Activated CD4-positive, alpha-beta T cell treated with anti-CD3 and anti-CD28 coated beads, Interleukin-2, amount 10 ng/mL, durations not matched to agents 7 days and 5 days (primary cell): Measurements from ENCODE around the gene EML3. TPM values are rescaled to one million over a fixed set of nuclear protein-coding genes. Genes with fewer than 3 reads are reported as not detected.
"Not testable (repeated sequence)": the region's sequence is repeated elsewhere in the genome, so short reads cannot be mapped to it uniquely, and the experiment has no call there.

Experiments
- CTCF ChIA-PET: fragments of 350-600 bp; sonication (Branson Sonifier 250); formaldehyde crosslinking; loops from one replicate; lab custom pipeline; 2021; ENCODE audit warnings: antibody characterized with exemption; lab: Charles Lee
- POLR2A ChIA-PET: fragments of 350-600 bp; sonication (Branson Sonifier 250); formaldehyde crosslinking; loops from one replicate; lab custom pipeline; 2021; ENCODE audit warnings: antibody characterized with exemption; lab: Charles Lee
- DNase-seq: peaks from one replicate; pipeline ENCODE4 v3.0.0-alpha.2; 2020
- H3K27ac Mint-ChIP-seq: one replicate; pipeline ENCODE4 v1.8.0; 2021; ENCODE audit warnings: mild to moderate bottlenecking, moderate library complexity, mixed read lengths
- H3K27me3 Mint-ChIP-seq: one replicate; pipeline ENCODE4 v1.8.0; 2021; ENCODE audit warnings: mixed read lengths
- H3K36me3 Mint-ChIP-seq: one replicate; pipeline ENCODE4 v1.8.0; 2021; ENCODE audit warnings: low read depth, mixed read lengths
- H3K4me1 Mint-ChIP-seq: one replicate; pipeline ENCODE4 v1.8.0; 2021; ENCODE audit warnings: mixed read lengths
- H3K4me3 Mint-ChIP-seq: one replicate; pipeline ENCODE4 v1.8.0; 2021; ENCODE audit warnings: mild to moderate bottlenecking, moderate library complexity, mixed read lengths
- H3K9me3 Mint-ChIP-seq: one replicate; pipeline ENCODE4 v1.8.0; 2021; ENCODE audit warnings: mixed read lengths
- total RNA-seq, 2 experiments: library from RNA; stranded (reverse); gene quantifications; one replicate each; pipeline ENCODE4 v1.2.3, GENCODE V29; 2021

The EML3 gene
- total RNA-seq, 2 experiments from 2014 or later, result 137 to 144 TPM

GRCh38 chr11:62592989-62593421 lies 19.6 kb downstream of the EML3 start:
- DNase-seq, result no peak
- POLR2A ChIA-PET, result interaction anchor here (0.6 to 2.5 kb wide), 4 partner anchors 8 to 758 kb away, joined by 3 to 18 read pairs (median 4); partner anchors contain the start of gene MTA2
- peaks cover 58% of the 10 kb centered on the region for H3K36me3 Mint-ChIP-seq

GRCh38 chr11:62592146-62592815 lies 20.3 kb downstream of the EML3 start:
- no peak for DNase-seq
- Mint-ChIP-seq H3K4me3 (peak overlapping the region; percentile 97), H3K9me3 (no peaks in the 10 kb centered on the region), H3K36me3 (peaks cover 54% of the 10 kb centered on the region), H3K27me3 (no peaks in the 10 kb centered on the region), H3K4me1 (peaks cover 62% of the 10 kb centered on the region), H3K27ac (peak overlapping the region; percentile 95)
- POLR2A ChIA-PET, result interaction anchor here (0.6 to 2.5 kb wide), 12 partner anchors 9 to 249 kb away, joined by 3 to 18 read pairs (median 6); partner anchors contain the start of genes B3GAT3, C11orf98, CSKMT and EEF1G
- CTCF ChIA-PET, result interaction anchor here (0.6 to 4.5 kb wide), 36 partner anchors 9 to 240 kb away, joined by 3 to 25 read pairs (median 4); partner anchors contain the start of genes B3GAT3, C11orf98, CSKMT and EEF1G

More at GRCh38 chr11:62592989-62593421, 19.6 kb downstream of the EML3 start:
- H3K4me1 Mint-ChIP-seq, result peaks cover 67% of the 10 kb centered on the region
- no peaks in the 10 kb centered on the region for H3K9me3 Mint-ChIP-seq
- H3K4me3 Mint-ChIP-seq, result no peak overlapping the region
- CTCF ChIA-PET, result interaction anchor here (0.6 to 4.5 kb wide), 16 partner anchors 8 to 194 kb away, joined by 3 to 25 read pairs (median 6); partner anchors contain the start of genes B3GAT3, C11orf98, CSKMT and EEF1G
- peak overlapping the region; percentile 95 for H3K27ac Mint-ChIP-seq
- H3K27me3 Mint-ChIP-seq, result no peaks in the 10 kb centered on the region

- ChIA-PET CTCF (interaction anchor here (0.6 to 4.5 kb wide), 38 partner anchors 9 to 241 kb away, joined by 3 to 25 read pairs (median 4); partner anchors contain the start of genes B3GAT3, C11orf98, CSKMT and HNRNPUL2), POLR2A (interaction anchor here (0.6 to 2.5 kb wide), 16 partner anchors 8 to 250 kb away, joined by 3 to 18 read pairs (median 6); partner anchors contain the start of genes B3GAT3, C11orf98, CSKMT and EEF1G)
- Mint-ChIP-seq H3K36me3 (peaks cover 48% of the 10 kb centered on the region), H3K27me3 (no peaks in the 10 kb centered on the region), H3K4me3 (peak within 1 kb of the TSS; percentile 97), H3K4me1 (peaks cover 58% of the 10 kb centered on the region), H3K9me3 (no peaks in the 10 kb centered on the region), H3K27ac (peak within 1 kb of the TSS; percentile 95)
- peak; percentile 98 for DNase-seq
Measured at GRCh38 chr11:62591448-62592145, 21.0 kb downstream of the EML3 start, which contains the start of gene TUT1. TSS of gene TUT1 (minus strand) at chr11:62591523. CDS start at chr11:62591485, 38 bp downstream.

- peak; percentile 46 for DNase-seq
- ChIA-PET CTCF (interaction anchor here (0.9 to 2.0 kb wide), 4 partner anchors 10 to 164 kb away, joined by 3 to 6 read pairs (median 6); partner anchors contain the start of gene EEF1G), POLR2A (interaction anchor here (0.5 kb wide), 1 partner anchor 62 kb away, joined by 5 read pairs; no protein-coding TSS in a partner anchor)
- H3K36me3 Mint-ChIP-seq, result peaks cover 28% of the 10 kb centered on the region
- peak overlapping the region; percentile 95 for H3K27ac Mint-ChIP-seq
- no peaks in the 10 kb centered on the region for H3K27me3 Mint-ChIP-seq
- peak overlapping the region; percentile 97 for H3K4me3 Mint-ChIP-seq
- H3K4me1 Mint-ChIP-seq, result peaks cover 46% of the 10 kb centered on the region
- no peaks in the 10 kb centered on the region for H3K9me3 Mint-ChIP-seq
Measured at GRCh38 chr11:62588966-62589637, 23.5 kb downstream of the EML3 start.

- H3K9me3 Mint-ChIP-seq, POLR2A ChIA-PET, H3K27me3 Mint-ChIP-seq, H3K27ac Mint-ChIP-seq, H3K4me3 Mint-ChIP-seq, DNase-seq: not testable (repeated sequence)
- Mint-ChIP-seq H3K4me1 (peaks cover 18% of the 10 kb centered on the region), H3K36me3 (peaks cover 26% of the 10 kb centered on the region)
- CTCF ChIA-PET, result interaction anchor here (1.1 to 2.0 kb wide), 3 partner anchors 16 to 161 kb away, joined by 3 to 6 read pairs (median 3); no protein-coding TSS in a partner anchor
Measured at GRCh38 chr11:62585356-62585755, 27.2 kb downstream of the EML3 start.

- ChIA-PET CTCF (interaction anchor here (0.7 to 2.7 kb wide), 3 partner anchors 10 to 127 kb away, joined by 3 to 14 read pairs (median 3); partner anchors contain the start of gene TUT1), POLR2A (interaction anchor here (0.5 to 1.0 kb wide), 2 partner anchors 68 to 84 kb away, joined by 3 read pairs; partner anchors contain the start of genes C11orf98 and CSKMT)
- DNase-seq, H3K4me1 Mint-ChIP-seq, H3K27ac Mint-ChIP-seq, H3K4me3 Mint-ChIP-seq, H3K9me3 Mint-ChIP-seq, H3K27me3 Mint-ChIP-seq: not testable (repeated sequence)
- H3K36me3 Mint-ChIP-seq, result peaks cover 23% of the 10 kb centered on the region
Measured at GRCh38 chr11:62581735-62582134, 30.8 kb downstream of the EML3 start.

- H3K9me3 Mint-ChIP-seq, result no peaks in the 10 kb centered on the region
- POLR2A ChIA-PET, result interaction anchor here (0.5 to 1.0 kb wide), 2 partner anchors 69 to 84 kb away, joined by 3 read pairs; partner anchors contain the start of genes C11orf98 and CSKMT
- no peak for DNase-seq
- H3K4me3 Mint-ChIP-seq, result no peak overlapping the region
- H3K27me3 Mint-ChIP-seq, result no peaks in the 10 kb centered on the region
- H3K27ac Mint-ChIP-seq, result no peak overlapping the region
- CTCF ChIA-PET, result interaction anchor here (2.7 kb wide), 1 partner anchor 11 kb away, joined by 14 read pairs; the partner anchor contains the start of gene TUT1
- H3K36me3 Mint-ChIP-seq, result peaks cover 28% of the 10 kb centered on the region
- H3K4me1 Mint-ChIP-seq, result peaks cover 4% of the 10 kb centered on the region
Measured at GRCh38 chr11:62580959-62581715, 31.4 kb downstream of the EML3 start.

- no peak overlapping the region for H3K4me3 Mint-ChIP-seq
- no peaks in the 10 kb centered on the region for H3K9me3 Mint-ChIP-seq
- peaks cover 15% of the 10 kb centered on the region for H3K4me1 Mint-ChIP-seq
- ChIA-PET POLR2A (no interaction called here), CTCF (interaction anchor here (1.1 kb wide), 1 partner anchor 9 kb away, joined by 4 read pairs; no protein-coding TSS in a partner anchor)
- no peak for DNase-seq
- H3K27ac Mint-ChIP-seq, result no peak overlapping the region
- peaks cover 31% of the 10 kb centered on the region for H3K36me3 Mint-ChIP-seq
- no peaks in the 10 kb centered on the region for H3K27me3 Mint-ChIP-seq
Measured at GRCh38 chr11:62579252-62579651, 33.3 kb downstream of the EML3 start.

GRCh38 chr11:62578541-62578940 lies 34.0 kb downstream of the EML3 start:
- Mint-ChIP-seq H3K27me3 (no peaks in the 10 kb centered on the region), H3K4me3 (no peak overlapping the region), H3K27ac (no peak overlapping the region), H3K4me1 (peaks cover 18% of the 10 kb centered on the region), H3K9me3 (no peaks in the 10 kb centered on the region), H3K36me3 (peaks cover 28% of the 10 kb centered on the region)
- DNase-seq, result no peak
- CTCF ChIA-PET, result interaction anchor here (1.1 kb wide), 1 partner anchor 8 kb away, joined by 4 read pairs; no protein-coding TSS in a partner anchor
- POLR2A ChIA-PET, result interaction anchor here (0.6 kb wide), 1 partner anchor 50 kb away, joined by 5 read pairs; no protein-coding TSS in a partner anchor

- Mint-ChIP-seq H3K9me3 (no peaks in the 10 kb centered on the region), H3K27ac (no peak overlapping the region), H3K27me3 (no peaks in the 10 kb centered on the region), H3K36me3 (peaks cover 35% of the 10 kb centered on the region), H3K4me3 (no peak overlapping the region), H3K4me1 (peaks cover 29% of the 10 kb centered on the region)
- DNase-seq, result no peak
- ChIA-PET CTCF (interaction anchor here (0.7 to 1.6 kb wide), 4 partner anchors 22 to 152 kb away, joined by 3 to 5 read pairs (median 4); no protein-coding TSS in a partner anchor), POLR2A (no interaction called here)
Measured at GRCh38 chr11:62577046-62577714, 35.4 kb downstream of the EML3 start.
